Neutrophil (primary cell): ENCODE measurements around the gene TSKU.

Experiments used
- H3K27ac ChIP-seq: fragments of 200-600 bp; sonication (generic); 2 replicates; pipeline ENCODE4 v1.5.1; 2016; ENCODE audit warnings: mild to moderate bottlenecking, moderate library complexity
- H3K27me3 ChIP-seq: fragments of 200-600 bp; sonication (generic); 2 replicates; pipeline ENCODE4 v1.6.0; 2016; ENCODE audit warnings: mild to moderate bottlenecking
- H3K36me3 ChIP-seq: fragments of 200-600 bp; sonication (generic); 2 replicates; pipeline ENCODE4 v1.5.1; 2017
- H3K4me1 ChIP-seq, 2 experiments: fragments of 200-600 bp in 1 of 2; sonication (generic) in 1 of 2; 1 replicate in 1 of 2; 2 replicates in 1 of 2; pipeline versions ENCODE4 v1.5.1 to v1.6.1; 2013 to 2016; ENCODE audit warnings: low read depth in 1 of 2, low read length in 1 of 2, mild to moderate bottlenecking in 1 of 2, moderate library complexity in 1 of 2; ENCODE audit not compliant: control insufficient read depth in 1 of 2, insufficient read depth in 1 of 2
- H3K4me3 ChIP-seq, 2 experiments: fragments of 200-600 bp in 1 of 2; sonication (generic) in 1 of 2; 1 replicate in 1 of 2; 2 replicates in 1 of 2; pipeline ENCODE4 v1.5.1; 2013 to 2016; ENCODE audit warnings: low read depth in 1 of 2, low read length in 1 of 2, mild to moderate bottlenecking in 1 of 2, moderate library complexity in 1 of 2
- H3K9me3 ChIP-seq: fragments of 200-600 bp; sonication (generic); 2 replicates; pipeline ENCODE4 v1.5.1; 2016
- TF ChIP-seq, protein P1 (sequence below): fragments of 200-600 bp; sonication (generic); IDR thresholded peaks from 2 replicates; pipeline ENCODE4 v1.5.1; 2016; ENCODE audit warnings: antibody characterized with exemption

The TSKU gene

DNA sequence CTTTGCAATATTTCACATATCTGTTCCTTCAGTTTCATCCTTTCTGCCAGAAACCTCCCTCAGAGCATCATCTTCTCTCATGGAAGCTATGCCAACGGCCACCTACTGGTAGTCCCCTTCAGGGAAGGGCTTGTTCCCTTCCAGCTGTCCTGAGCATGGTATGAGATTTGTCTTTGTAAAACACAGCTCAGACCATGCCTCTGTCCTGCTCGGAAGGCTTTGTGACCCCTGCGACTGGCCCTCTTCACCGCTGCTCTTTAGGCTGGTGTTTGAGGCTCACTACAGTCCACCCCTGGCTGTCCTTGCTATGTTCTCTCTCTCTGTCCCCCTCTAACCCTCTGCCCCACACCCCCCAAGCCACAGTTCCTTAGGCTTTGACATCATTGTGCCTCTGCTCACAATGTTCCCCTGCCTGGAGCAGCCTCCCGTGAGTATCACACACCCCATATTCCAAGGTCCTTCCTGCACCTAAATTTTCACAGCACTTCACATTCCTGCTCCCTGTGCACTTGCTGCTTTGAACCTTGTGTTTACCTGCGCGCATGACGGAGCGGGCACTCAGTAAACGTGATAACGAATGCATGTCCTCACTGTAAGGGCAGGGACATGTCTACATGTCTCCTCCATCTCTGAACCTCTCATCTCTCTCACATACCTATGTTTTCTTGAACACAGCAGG lies 53.6 kb downstream of the TSKU start:
- Histone ChIP-seq H3K4me1 (peaks cover 10 to 13% of the 10 kb centered on the region in 2 experiments), H3K36me3 (no peaks in the 10 kb centered on the region), H3K4me3 (no peak overlapping the region), H3K9me3 (no peaks in the 10 kb centered on the region), H3K27me3 (no peaks in the 10 kb centered on the region), H3K27ac (no peak overlapping the region)
- TF ChIP-seq, protein P1, sequence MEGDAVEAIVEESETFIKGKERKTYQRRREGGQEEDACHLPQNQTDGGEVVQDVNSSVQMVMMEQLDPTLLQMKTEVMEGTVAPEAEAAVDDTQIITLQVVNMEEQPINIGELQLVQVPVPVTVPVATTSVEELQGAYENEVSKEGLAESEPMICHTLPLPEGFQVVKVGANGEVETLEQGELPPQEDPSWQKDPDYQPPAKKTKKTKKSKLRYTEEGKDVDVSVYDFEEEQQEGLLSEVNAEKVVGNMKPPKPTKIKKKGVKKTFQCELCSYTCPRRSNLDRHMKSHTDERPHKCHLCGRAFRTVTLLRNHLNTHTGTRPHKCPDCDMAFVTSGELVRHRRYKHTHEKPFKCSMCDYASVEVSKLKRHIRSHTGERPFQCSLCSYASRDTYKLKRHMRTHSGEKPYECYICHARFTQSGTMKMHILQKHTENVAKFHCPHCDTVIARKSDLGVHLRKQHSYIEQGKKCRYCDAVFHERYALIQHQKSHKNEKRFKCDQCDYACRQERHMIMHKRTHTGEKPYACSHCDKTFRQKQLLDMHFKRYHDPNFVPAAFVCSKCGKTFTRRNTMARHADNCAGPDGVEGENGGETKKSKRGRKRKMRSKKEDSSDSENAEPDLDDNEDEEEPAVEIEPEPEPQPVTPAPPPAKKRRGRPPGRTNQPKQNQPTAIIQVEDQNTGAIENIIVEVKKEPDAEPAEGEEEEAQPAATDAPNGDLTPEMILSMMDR, result no peak

DNA sequence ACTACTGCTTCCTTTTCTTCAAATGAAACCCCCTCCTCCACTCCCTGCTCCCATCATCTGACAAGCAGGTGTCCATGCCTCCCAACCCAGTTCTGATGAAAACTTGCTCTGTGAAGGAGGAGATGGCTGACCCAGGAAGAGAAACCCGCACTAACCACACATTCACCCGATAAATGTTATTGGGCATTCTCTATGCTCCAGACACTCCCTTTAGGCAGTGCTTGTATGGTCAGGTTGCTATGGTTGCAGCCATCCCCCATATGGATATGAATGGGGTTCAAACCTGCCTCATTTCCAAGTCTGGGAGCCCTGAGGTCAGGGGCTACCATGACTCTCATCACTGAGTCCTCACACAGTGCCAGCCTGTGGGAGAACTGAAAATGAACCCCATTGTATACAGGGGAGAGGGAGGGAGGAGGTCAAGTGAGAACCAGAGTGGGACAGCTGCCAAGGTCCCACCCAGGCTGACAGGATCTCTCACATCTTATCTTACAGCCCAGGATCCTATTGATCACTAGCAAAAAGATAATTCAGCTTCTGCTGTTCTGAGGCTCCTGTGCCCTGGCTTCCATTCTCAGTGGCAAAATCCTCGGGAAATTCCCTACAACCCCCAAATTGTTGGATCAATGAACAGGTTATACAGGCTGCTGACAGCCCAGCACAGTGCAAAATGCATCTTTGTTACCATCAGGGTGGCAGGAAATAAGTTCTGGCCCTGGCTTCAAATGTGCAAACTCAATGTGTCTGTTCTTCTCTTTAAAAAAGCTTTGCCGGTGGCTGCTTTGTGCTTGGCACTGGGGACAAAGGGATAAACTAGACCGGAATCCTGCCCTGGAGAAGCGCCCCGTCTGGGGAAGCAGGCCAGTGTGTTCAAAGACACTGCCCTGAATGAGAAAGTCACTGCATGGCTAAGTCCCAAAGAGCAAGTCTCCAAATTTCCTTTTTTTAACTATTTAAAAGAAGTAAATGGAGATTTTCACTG lies 54.8 kb downstream of the TSKU start:
- peaks cover 10 to 13% of the 10 kb centered on the region in 2 experiments for H3K4me1 ChIP-seq
- H3K36me3 ChIP-seq, result no peaks in the 10 kb centered on the region
- H3K9me3 ChIP-seq, result no peaks in the 10 kb centered on the region
- H3K27me3 ChIP-seq, result no peaks in the 10 kb centered on the region
- H3K27ac ChIP-seq, result no peak overlapping the region
- TF ChIP-seq, protein P1, result no peak
- H3K4me3 ChIP-seq, result no peak overlapping the region

- Histone ChIP-seq H3K27ac (no peak overlapping the region), H3K9me3 (no peaks in the 10 kb centered on the region), H3K4me1 (peaks cover 10 to 13% of the 10 kb centered on the region in 2 experiments), H3K27me3 (no peaks in the 10 kb centered on the region), H3K36me3 (no peaks in the 10 kb centered on the region), H3K4me3 (no peak overlapping the region)
- TF ChIP-seq, protein P1, result no peak
Measured at GRCh38 chr11:76838678-76839068, 55.5 kb downstream of the TSKU start.

DNA sequence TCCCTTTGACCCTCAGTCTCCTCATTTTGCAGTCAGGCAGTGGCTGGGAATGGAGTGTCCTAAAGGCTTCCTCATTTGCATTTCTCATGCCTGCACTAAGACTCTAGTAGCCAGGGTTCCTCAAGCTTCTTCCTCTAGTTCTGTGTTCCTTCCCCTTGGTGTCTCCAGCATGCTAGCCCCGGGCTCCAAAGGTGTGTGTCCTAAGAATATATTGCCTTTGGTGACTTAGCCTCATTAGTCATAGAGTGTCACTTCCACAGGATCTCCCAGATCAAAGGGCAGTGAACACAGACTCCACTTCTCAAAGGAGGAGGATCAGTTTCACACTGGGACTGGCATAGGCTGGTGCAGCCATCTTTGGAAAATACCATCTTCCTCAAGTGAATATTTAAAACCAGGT lies 56.2 kb downstream of the TSKU start:
- Histone ChIP-seq H3K27ac (no peak overlapping the region), H3K4me1 (peaks cover 10% of the 10 kb centered on the region in 2 experiments)
- TF ChIP-seq, protein P1, result no peak

DNA sequence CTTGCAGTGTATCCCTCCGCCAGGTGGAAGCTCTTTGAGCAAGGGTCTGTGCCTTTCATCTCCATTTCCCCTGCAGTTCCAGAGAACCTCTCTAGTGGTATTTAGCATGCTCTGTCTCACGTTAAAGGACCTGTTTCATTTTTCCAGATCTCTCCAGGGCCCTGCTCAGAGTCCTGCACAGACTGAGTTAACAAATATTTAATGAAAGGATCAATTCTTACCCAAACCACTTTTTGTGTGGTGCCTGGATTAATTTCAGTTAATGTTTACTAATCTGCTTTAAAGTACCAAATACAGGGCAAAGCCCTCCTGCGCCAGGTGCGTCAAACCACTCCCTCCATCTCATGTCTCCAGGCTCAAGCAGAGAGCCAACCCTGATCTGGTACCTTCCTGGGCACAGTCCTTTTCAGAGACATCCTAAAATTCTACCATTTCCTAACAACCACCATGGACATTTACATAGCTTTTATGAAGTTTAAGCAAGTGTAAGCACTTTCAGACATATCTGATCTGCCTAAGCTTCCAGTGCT lies 58.8 kb downstream of the TSKU start:
- TF ChIP-seq, protein P1, result no peak
- no peaks in the 10 kb centered on the region for H3K36me3 ChIP-seq
- H3K27me3 ChIP-seq, result no peaks in the 10 kb centered on the region
- H3K27ac ChIP-seq, result no peak overlapping the region
- H3K4me3 ChIP-seq, result no peak overlapping the region
- H3K4me1 ChIP-seq, result no peaks in the 10 kb centered on the region
- no peaks in the 10 kb centered on the region for H3K9me3 ChIP-seq

More for the DNA sequence above, 56.2 kb downstream of the TSKU start:
- no peaks in the 10 kb centered on the region for H3K36me3 ChIP-seq
- H3K27me3 ChIP-seq, result no peaks in the 10 kb centered on the region
- no peak overlapping the region for H3K4me3 ChIP-seq
- H3K9me3 ChIP-seq, result no peaks in the 10 kb centered on the region
